UCSD-AML1 (cell line): ENCODE results near the gene FRMPD4.
"Not testable (repeated sequence)": the region's sequence is repeated elsewhere in the genome, so short reads cannot be mapped to it uniquely, and the experiment has no call there.

Experiments used
- DNase-seq: peaks from one replicate; lab custom pipeline; 2025; ENCODE audit not compliant: unreplicated experiment; lab: John Stamatoyannopoulos, UW

Gene FRMPD4

GRCh38 chrX:12138361-12139313 is at the start of gene FRMPD4:
TSS of gene FRMPD4 (plus strand) at chrX:12138473. CDS start at chrX:12138972, 499 bp downstream.
- no peak for DNase-seq

DNA sequence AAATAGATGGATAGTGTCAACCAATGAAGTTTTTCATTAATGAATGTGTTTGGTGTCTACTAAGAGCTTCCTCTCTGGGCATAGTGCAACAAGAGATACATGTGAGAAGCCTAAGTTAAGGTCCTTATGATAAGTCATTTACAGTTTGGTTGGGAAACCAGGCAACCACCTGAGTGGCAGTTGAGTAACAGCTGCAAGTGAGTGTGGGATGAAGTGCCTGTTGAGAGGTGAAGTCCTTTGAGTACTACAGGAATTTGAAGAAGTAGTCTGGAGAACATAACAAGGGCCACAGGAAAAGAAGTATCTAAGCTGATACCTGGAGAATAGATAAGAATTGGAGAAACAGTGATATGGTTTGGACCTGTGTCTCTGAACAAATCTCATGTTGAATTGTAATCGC is 48.5 kb upstream of the FRMPD4 start:
- DNase-seq: no peak

DNA sequence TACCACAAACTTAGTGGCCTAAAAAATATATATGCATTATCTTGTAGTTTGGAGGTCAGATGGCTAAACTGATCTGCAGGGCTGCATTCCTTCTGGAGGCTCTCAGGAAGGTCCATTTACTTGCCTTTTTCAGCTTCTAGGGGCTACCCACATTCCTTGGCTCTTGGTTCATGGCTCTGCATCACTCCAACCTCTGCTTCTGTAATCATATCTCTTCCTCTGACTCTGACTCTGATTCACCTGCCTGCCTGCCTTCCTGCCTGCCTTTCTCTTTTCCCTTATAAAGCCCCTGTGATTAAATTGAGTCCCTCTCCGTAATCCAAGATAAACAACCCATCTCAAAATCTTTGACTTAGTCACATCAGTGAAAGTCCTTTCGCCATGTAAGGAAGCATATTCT is 25.0 kb upstream of the FRMPD4 start:
- no peak for DNase-seq

- DNase-seq: no peak
Measured at GRCh38 chrX:12115377-12115776, 22.9 kb upstream of the FRMPD4 start.

- no peak for DNase-seq
Measured at GRCh38 chrX:12118134-12118533, 20.1 kb upstream of the FRMPD4 start.

DNA sequence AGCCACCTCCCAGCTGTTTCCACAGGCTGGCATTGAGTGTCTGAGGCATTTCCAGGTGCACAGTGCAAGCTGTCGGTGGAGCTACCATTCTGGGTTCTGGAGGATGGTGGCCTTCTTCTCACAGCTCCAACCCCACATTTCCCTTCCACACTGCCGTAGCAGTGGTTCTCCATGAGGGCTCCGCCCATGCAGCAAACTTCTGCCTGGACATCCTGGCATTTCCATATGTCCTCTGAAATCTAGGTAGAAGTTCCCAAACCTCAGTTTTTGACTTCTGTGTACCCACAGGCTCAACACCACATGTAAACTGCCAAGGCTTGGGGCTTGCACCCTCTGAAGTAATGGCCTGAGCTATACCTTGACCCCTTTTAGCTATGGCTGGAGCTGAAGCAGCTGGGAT is 10.3 kb upstream of the FRMPD4 start:
- DNase-seq: no peak

- DNase-seq: no peak
Measured at GRCh38 chrX:12137951-12138360, 317 bp upstream of the FRMPD4 start.

- DNase-seq: no peak
Measured at GRCh38 chrX:12139934-12140611, 1.8 kb downstream of the FRMPD4 start.

DNA sequence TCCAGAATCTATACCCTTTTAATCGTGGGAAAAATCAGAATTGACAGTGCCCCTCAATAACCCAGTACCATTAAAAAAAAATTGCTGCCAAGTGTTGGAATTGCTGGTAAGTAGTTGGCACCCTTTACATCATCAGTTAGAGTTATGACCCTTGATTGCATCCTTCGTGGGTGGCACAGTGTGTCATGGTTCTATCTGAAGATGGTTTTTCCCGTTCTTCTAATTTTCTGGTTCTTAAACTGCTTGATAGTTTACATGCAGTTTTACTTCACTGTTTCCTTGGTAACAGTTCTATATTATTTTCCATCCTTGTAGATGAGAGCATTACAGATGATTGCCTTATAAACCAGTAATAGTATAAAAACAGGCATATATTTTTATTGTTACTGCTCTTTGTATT is 3.2 kb downstream of the FRMPD4 start:
- DNase-seq: no peak

- DNase-seq: no peak
Measured at GRCh38 chrX:12142661-12143060, 4.4 kb downstream of the FRMPD4 start.

DNA sequence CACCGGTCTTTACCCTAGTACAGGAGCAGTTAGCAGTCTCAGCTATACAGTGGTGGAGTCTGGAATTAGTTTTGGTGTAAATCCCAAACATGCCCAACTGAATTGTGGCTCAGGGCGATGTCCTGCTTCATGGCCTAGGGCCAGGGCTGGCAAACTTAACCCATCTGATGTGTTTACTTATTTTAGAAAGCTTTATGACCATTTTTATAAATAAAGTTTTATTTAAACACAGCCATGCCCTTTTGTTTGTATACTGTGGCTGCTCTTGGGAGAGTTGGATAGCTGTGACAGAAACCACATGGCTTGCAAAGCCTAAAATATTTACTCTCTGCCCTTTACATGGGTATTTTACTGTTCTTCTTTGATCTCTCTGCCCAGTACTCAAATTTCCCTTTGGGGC is 7.1 kb downstream of the FRMPD4 start:
- no peak for DNase-seq

DNA sequence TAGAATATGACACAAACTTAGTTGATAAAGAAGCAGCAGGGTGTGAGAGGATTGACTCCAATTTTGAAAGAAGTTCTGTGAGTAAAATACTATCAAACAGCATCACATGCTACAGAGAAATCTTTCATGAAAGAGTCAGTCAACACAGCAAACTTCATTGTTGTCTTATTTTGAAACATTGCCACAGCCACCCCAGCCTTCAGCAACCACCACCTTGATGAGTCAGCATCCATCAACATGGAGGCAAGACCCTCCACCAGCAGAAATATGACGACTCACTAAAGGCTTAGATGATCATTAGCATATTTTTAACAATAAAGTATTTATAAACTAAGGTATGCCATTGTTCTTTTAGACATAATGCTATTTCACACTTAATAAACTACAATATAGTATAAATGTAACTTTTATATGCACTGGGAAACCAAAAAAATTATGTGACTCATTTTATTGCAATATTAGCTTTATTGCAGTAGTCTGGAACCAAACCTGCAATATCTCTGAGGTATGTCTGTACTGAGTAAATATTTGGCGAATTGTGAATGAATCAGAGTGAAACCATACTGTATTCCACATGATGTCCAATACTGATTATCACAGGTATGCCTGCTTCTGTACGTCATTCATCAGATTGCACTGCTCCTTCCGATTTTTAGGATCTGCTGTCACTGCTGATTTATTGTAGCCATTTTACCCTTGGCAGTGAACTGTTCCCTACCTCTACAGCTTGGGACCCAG is 11.6 kb downstream of the FRMPD4 start:
- no peak for DNase-seq

DNA sequence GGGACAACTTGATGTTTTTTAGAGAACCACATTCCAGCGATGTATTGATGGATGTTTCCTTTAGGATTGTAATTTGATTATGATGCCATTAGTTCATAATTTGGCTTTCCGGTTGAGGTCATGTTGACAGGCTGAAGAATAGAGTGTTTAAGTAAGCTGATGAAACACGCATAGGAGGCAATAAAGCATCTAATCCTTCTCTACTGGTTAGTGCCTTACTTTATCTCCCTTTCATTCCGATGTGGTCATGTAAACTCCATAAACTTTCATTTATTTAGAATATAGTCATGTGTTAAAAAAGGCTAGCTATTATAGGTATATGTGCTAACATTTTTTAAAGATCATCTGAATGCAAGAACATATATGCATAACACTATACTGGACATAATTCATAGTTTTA is 15.0 kb downstream of the FRMPD4 start:
- no peak for DNase-seq

- no peak for DNase-seq
Measured at GRCh38 chrX:12153741-12154140, 15.5 kb downstream of the FRMPD4 start.

GRCh38 chrX:12159799-12160198 is 21.5 kb downstream of the FRMPD4 start:
- DNase-seq: no peak

- no peak for DNase-seq
Measured at GRCh38 chrX:12162420-12162819, 24.1 kb downstream of the FRMPD4 start.

DNA sequence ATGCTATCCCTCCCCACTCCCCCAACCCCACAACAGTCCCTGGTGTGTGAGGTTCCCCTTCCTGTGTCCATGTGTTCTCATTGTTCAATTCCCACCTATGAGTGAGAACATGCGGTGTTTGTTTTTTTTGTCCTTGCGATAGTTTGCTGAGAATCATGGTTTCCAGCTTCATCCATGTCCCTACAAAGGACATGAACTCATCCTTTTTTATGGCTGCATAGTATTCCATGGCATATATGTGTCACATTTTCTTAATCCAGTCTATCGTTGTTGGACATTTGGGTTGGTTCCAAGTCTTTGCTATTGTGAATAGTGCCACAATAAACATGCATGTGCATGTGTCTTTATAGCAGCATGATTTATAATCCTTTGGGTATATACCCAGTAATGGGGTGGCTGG is 25.9 kb downstream of the FRMPD4 start:
- DNase-seq: not testable (repeated sequence)

DNA sequence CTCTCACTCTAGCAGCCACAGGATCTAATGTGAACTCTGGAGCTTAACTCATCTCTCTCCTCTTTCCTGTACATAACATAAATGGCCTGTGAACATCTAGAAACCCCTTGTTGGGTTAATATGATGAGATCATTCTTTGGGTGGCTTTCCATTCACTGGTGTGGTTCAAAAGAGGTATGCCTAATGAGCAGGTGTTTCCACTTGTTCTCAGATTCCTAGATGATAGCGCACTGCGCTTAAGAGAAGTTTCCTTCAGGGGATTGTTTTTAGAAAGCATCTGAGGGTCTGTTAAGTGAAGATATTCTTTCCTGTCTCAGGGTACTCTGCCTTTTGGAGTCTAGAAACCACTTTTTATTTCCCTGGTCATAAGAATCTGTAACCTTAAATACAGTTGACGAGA is 32.5 kb downstream of the FRMPD4 start:
- DNase-seq: no peak

GRCh38 chrX:12174358-12174757 is 36.1 kb downstream of the FRMPD4 start:
- DNase-seq: no peak

- DNase-seq: no peak
Measured at GRCh38 chrX:12197030-12197429, 58.8 kb downstream of the FRMPD4 start.

GRCh38 chrX:12206413-12206812 is 68.1 kb downstream of the FRMPD4 start:
- DNase-seq: no peak
